Gastroesophageal sphincter (tissue), 2 donors: ENCODE results near the gene NBEA.

Source experiments
- EP300 ChIP-seq: sonication (generic); formaldehyde crosslinking; IDR thresholded peaks from one replicate; pipeline ENCODE4 v1.6.1; 2017; ENCODE audit warnings: antibody characterized with exemption, mild to moderate bottlenecking
- POLR2A ChIP-seq, 2 donors: fragments of 450-650 bp; IDR thresholded peaks; one replicate each; pipeline ENCODE4 v1.6.1; 2017; ENCODE audit warnings: antibody characterized with exemption in 2 of 2, mild to moderate bottlenecking in 2 of 2, moderate library complexity in 1 of 2

DNA sequence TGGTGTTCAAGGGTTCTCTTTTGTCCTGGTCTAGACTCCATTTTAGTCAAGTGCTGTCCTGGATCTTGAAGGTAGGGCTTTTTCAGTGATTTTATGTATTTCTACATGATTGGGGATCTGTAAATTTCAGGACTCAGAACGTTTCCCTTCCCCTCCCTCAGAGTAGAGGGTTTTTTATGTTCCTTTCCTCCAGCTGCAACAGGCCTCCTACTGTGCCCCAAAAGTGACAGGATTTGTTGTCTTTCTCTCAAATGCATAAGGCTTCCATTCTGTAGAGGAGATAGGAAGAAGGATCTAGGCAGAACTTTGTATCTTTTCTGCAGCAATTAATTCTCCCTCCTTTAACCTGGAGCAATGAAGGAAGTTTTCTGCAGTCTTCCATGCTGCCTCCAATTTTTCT lies 283.1 kb downstream of the NBEA start:
- TF ChIP-seq POLR2A (IDR thresholded peaks at IDR 0.05) (no peak), EP300 (no peak)
